Loucy (cell line): Measurements from ENCODE around the gene DPM1.

ENCODE experiments used
- H2AFZ ChIP-seq: fragments of 200-600 bp; sonication (generic); 2 replicates; pipeline ENCODE4 v1.6.0; 2016; ENCODE audit warnings: antibody characterized with exemption, mild to moderate bottlenecking, low read length, moderate library complexity
- H3F3A ChIP-seq: fragments of 200-600 bp; 2 replicates; pipeline ENCODE4 v1.6.0; 2016; ENCODE audit warnings: antibody characterized with exemption, low read depth, mild to moderate bottlenecking
- H3K27me3 ChIP-seq: fragments of 200-600 bp; sonication (generic); 2 replicates; pipeline ENCODE4 v1.6.1; 2014; ENCODE audit warnings: low read length, mild to moderate bottlenecking; ENCODE audit not compliant: insufficient read depth, poor library complexity, severe bottlenecking
- H3K36me3 ChIP-seq: fragments of 200-600 bp; sonication (generic); 2 replicates; pipeline ENCODE4 v1.6.1; 2016; ENCODE audit warnings: low read length; ENCODE audit not compliant: insufficient read depth
- H3K4me1 ChIP-seq: fragments of 200-600 bp; sonication (generic); 2 replicates; pipeline ENCODE4 v1.5.1; 2014; ENCODE audit warnings: low read length, mild to moderate bottlenecking; ENCODE audit not compliant: insufficient read depth, poor library complexity, severe bottlenecking
- H3K4me2 ChIP-seq: fragments of 200-600 bp; sonication (generic); 2 replicates; pipeline ENCODE4 v1.6.0; 2014; ENCODE audit warnings: antibody characterized with exemption, low read length, low read depth, mild to moderate bottlenecking; ENCODE audit not compliant: poor library complexity, severe bottlenecking
- H3K4me3 ChIP-seq: fragments of 200-600 bp; sonication (generic); 2 replicates; pipeline ENCODE4 v1.5.1; 2014; ENCODE audit warnings: low read length, mild to moderate bottlenecking, mixed read lengths; ENCODE audit not compliant: poor library complexity, severe bottlenecking
- H3K79me2 ChIP-seq: fragments of 200-600 bp; sonication (generic); 2 replicates; pipeline ENCODE4 v1.6.1; 2014; ENCODE audit warnings: low read length; ENCODE audit not compliant: insufficient read depth
- H3K9ac ChIP-seq: fragments of 200-600 bp; sonication (generic); 2 replicates; pipeline ENCODE4 v1.6.0; 2014; ENCODE audit warnings: mild to moderate bottlenecking, low read depth, low read length, moderate library complexity; ENCODE audit not compliant: poor library complexity, severe bottlenecking
- H3K9me2 ChIP-seq: fragments of 200-600 bp; sonication (generic); replicated peaks from 2 replicates; pipeline ENCODE4 v1.6.1; 2016; ENCODE audit warnings: low read depth, low read length, mixed read lengths
- H3K9me3 ChIP-seq: fragments of 200-600 bp; sonication (generic); 2 replicates; pipeline ENCODE4 v1.6.1; 2014; ENCODE audit warnings: mild to moderate bottlenecking, antibody characterized with exemption, low read length, low read depth; ENCODE audit not compliant: insufficient read depth
- H4K20me1 ChIP-seq: fragments of 200-600 bp; sonication (generic); 2 replicates; pipeline ENCODE4 v1.6.0; 2014; ENCODE audit warnings: antibody characterized with exemption, low read length, mild to moderate bottlenecking; ENCODE audit not compliant: insufficient read depth, poor library complexity, severe bottlenecking
- CTCF ChIP-seq: fragments of 200-600 bp; sonication (generic); conservative IDR thresholded peaks from 2 replicates; pipeline ENCODE4 v1.5.1; 2014; ENCODE audit warnings: mild to moderate bottlenecking, antibody characterized with exemption, low read length
- EZH2phosphoT487 ChIP-seq: fragments of 200-600 bp; IDR thresholded peaks from 2 replicates; pipeline ENCODE4 v1.6.1; 2018; ENCODE audit warnings: antibody characterized with exemption, mild to moderate bottlenecking, moderate library complexity, borderline replicate concordance

The DPM1 gene

GRCh38 chr20:50895111-50895830 lies 63.1 kb downstream of the DPM1 start:
- H3K79me2 ChIP-seq, result peaks cover 26% of the 10 kb centered on the region; the same call in 1 of the 2 replicates
- H3K9me2 ChIP-seq, result no peaks in the 10 kb centered on the region
- H3K27me3 ChIP-seq, result no peaks in the 10 kb centered on the region
- no peak overlapping the region for H3K4me2 ChIP-seq
- H3K4me1 ChIP-seq, result no peaks in the 10 kb centered on the region
- peaks cover 90% of the 10 kb centered on the region for H3K36me3 ChIP-seq
- H3K9ac ChIP-seq, result no peak overlapping the region
- H4K20me1 ChIP-seq, result peaks cover 31% of the 10 kb centered on the region
- TF ChIP-seq EZH2phosphoT487 (no peak), CTCF (no peak)
- H2AFZ ChIP-seq, result no peak overlapping the region
- H3K9me3 ChIP-seq, result no peaks in the 10 kb centered on the region
- H3K4me3 ChIP-seq, result no peak overlapping the region
- no peaks in the 10 kb centered on the region for H3F3A ChIP-seq

DNA sequence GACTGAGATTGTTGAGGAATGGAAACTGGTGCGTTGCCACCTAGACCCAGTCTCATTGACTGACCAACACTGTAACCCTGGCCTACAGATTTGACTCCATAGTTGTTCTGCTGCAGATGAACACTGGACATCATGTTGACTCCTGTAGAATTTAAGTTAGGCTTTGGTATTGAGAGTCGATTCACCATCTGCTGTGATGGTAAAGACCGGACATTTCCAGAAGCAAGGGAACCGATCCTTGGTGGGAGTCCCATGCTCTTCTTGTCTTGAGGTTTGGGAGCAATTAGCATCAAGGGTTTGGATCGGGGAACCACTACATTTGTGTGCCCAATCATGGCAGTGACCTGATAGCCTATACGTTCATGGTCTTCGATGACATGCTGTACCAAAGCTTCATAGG lies 64.7 kb downstream of the DPM1 start:
- H2AFZ ChIP-seq, result no peak overlapping the region
- H3K4me2 ChIP-seq, result no peak overlapping the region
- H3K4me1 ChIP-seq, result no peaks in the 10 kb centered on the region
- no peaks in the 10 kb centered on the region for H3K9me3 ChIP-seq
- peaks cover 90% of the 10 kb centered on the region; the same call in 1 of the 2 replicates for H3K36me3 ChIP-seq
- H3F3A ChIP-seq, result no peaks in the 10 kb centered on the region
- no peaks in the 10 kb centered on the region for H3K27me3 ChIP-seq
- peaks cover 14% of the 10 kb centered on the region for H4K20me1 ChIP-seq
- peaks cover 14% of the 10 kb centered on the region; the same call in 1 of the 2 replicates for H3K79me2 ChIP-seq
- no peak overlapping the region for H3K4me3 ChIP-seq
- H3K9me2 ChIP-seq, result no peaks in the 10 kb centered on the region
- TF ChIP-seq EZH2phosphoT487, result no peak
- TF ChIP-seq CTCF, result no peak
- H3K9ac ChIP-seq, result no peak overlapping the region

DNA sequence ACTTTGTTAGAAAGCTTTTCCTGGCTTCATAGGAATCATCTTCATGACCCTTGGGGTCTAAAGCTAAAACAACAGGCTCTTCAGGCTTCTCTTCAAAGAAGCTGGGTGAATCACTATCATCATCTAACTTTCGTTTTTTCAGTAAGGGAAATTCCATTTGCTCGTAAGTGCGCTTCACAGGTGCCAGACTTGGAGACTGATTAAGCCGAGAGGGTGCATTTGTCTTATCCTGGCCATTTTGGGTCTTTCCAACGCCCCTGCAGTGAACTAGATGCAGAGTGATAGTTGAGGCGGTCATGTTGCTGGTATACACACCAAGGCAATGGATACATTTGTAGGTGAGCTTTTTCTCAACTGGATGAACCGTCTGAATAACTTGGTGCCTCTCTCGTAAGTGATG lies 65.9 kb downstream of the DPM1 start:
- TF ChIP-seq CTCF (no peak), EZH2phosphoT487 (no peak)
- Histone ChIP-seq H4K20me1 (peaks cover 8% of the 10 kb centered on the region), H3K4me1 (no peaks in the 10 kb centered on the region), H3K27me3 (no peaks in the 10 kb centered on the region), H3K79me2 (peaks cover 3% of the 10 kb centered on the region; the same call in 1 of the 2 replicates), H3K4me3 (no peak overlapping the region), H2AFZ (no peak overlapping the region), H3K36me3 (peaks cover 83% of the 10 kb centered on the region; the same call in 1 of the 2 replicates), H3K9me3 (no peaks in the 10 kb centered on the region), H3K4me2 (no peak overlapping the region), H3K9ac (no peak overlapping the region), H3F3A (no peaks in the 10 kb centered on the region), H3K9me2 (no peaks in the 10 kb centered on the region)
